AG09309 (cell line): ENCODE measurements around the gene NFATC1.
A peak's percentile ranks its signal among the peaks of the same experiment; 100 is the strongest.

Experiments
- DNase-seq: peaks from one replicate; pipeline ENCODE4 v3.0.0-alpha.2; 2010; ENCODE audit warnings: low read depth
- H3K4me3 ChIP-seq: 2 replicates; pipeline ENCODE4 v1.5.1; 2011; ENCODE audit warnings: mild to moderate bottlenecking, low read depth, low read length, moderate library complexity; ENCODE audit not compliant: control insufficient read depth
- TF ChIP-seq, protein P1 (sequence below): IDR thresholded peaks from 2 replicates; pipeline ENCODE4 v1.5.1; 2011; ENCODE audit warnings: mild to moderate bottlenecking, low read depth, low read length, inconsistent platforms; ENCODE audit not compliant: insufficient read depth, control insufficient read depth; ENCODE audit errors: missing control alignments

Gene NFATC1

DNA sequence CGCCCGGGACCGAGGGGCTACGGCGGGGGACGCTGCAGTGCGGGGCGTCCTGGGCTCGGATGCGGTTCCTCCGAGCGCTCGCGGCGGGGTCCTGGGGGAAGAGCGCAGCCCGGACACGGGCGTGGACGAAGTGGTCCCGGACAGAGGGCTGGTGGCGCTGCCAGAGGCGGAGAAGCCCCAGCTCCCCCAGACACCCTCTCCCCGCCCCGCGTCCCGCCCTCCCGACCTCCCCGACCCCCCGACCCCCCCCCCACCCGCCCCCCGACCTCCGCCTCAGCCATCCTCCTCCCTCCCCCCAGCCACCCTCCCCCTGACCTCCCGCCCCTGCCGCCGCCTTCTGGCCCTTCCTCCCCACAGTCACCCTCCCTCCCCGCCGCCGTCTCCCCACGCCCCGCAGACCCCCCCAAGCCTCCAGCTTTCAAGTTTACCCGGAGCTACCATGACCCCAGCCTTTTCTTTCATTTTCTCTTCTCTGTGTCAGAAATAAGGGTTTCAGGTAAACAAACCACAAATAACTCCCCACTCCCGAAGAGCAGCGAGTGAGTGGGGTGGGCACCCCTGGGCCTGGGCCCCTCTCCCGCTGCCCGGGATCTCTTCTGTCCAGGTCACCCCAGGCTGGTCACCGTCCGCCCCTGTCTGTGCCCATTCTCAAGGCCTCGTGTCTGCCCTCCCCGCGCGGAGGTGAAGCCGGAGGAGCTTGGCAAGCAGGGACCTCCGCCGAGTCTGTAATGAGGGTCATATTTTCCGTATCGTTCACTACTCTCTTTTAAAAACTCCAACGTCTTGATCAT lies 5.1 kb downstream of the NFATC1 start:
- no peak for DNase-seq
- H3K4me3 ChIP-seq, result peak overlapping the region; percentile 45
- TF ChIP-seq, protein P1, sequence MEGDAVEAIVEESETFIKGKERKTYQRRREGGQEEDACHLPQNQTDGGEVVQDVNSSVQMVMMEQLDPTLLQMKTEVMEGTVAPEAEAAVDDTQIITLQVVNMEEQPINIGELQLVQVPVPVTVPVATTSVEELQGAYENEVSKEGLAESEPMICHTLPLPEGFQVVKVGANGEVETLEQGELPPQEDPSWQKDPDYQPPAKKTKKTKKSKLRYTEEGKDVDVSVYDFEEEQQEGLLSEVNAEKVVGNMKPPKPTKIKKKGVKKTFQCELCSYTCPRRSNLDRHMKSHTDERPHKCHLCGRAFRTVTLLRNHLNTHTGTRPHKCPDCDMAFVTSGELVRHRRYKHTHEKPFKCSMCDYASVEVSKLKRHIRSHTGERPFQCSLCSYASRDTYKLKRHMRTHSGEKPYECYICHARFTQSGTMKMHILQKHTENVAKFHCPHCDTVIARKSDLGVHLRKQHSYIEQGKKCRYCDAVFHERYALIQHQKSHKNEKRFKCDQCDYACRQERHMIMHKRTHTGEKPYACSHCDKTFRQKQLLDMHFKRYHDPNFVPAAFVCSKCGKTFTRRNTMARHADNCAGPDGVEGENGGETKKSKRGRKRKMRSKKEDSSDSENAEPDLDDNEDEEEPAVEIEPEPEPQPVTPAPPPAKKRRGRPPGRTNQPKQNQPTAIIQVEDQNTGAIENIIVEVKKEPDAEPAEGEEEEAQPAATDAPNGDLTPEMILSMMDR, result no peak

DNA sequence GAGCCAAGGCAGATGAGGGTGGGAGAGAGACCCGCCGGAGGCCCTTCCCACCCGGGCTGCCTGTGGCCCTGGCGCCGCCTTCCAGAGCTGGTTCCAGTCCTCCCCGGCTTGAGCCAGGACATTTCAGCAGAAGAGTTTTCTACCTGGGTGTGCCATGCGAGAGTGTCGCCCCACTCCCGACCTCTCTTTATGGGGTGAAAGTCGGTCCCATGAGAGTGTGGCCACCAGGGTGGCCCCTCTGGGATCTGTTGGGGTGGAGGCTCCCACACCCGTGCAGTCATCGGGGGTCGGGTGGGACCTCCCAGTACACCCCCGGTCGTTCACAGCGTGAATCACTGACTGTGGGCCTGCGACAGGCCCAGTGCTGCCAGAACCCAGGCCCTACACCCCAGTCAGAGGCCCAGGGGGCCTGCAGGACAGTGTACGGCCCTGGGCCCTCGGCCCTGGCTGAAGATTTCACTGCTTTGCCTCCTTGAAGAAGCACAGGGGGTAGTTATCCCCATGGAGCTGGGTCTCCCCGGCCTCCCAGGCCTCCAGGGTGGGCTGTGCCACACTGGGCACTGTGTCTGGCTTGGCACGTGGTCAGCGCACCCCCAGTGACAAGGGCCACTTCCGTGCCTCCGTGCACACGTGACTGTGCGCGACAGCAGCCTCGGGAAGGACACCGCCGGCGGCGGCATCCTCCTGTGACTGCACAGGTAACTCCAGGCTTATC lies 5.9 kb downstream of the NFATC1 start:
- TF ChIP-seq, protein P1, result no peak
- no peak overlapping the region for H3K4me3 ChIP-seq

DNA sequence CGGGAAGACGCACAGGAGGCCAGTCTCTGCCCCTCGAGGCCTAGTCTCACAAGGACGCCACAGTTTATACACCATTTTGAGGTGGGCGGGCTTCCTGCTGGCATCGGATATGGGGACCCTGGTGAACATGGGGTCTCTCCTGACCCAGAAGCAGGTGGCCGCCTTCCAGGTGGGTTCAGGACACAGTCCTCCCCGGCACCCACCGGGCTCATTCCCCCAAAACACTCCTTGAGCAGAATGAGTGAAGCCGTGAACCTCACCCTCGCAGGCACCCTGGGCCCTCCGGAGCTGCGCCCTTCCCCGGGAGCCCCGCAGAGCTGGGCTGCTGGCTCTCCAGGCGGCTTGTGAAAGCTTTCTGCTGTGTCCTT lies 6.5 kb downstream of the NFATC1 start:
- TF ChIP-seq, protein P1, result no peak
- no peak for DNase-seq
- H3K4me3 ChIP-seq, result no peak overlapping the region

More for the DNA sequence above, 5.9 kb downstream of the NFATC1 start:
- DNase-seq, result no peak

DNA sequence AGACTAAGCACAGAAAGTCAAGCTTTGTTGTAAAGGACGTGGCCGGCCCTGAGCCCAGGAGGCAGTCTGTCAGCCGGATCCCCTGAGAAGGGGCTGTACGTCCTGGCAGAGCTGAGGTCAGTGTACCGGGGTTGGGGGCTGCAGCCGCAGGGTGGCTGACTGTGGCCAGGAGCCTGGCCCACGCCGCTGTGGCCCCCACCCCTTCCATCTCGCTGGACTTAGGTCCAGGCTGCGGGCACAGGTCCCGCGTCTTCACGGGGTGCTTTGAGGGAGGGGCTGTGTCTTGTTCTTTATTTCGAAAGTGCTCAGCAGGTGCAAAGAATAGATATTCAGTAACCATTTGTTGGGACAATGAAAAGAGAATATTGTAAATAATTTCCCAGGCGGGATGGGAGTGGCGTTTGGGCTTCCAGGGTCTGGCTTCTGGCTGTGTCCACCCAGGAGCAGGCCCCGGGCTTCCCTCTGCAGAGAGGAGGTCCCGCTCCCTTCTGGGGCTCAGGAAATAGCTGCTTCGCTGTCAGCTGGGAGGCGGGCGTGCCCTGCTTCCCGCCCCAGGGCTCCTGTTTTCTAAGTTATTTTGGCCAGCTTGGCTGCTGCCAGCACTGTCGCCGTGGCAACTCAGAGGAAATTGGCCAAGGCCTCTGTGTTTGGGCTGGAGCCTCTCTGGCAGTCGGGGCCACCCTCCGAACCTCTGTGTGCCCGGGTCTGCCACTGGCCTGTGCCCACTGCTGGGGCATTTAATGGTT lies 7.4 kb downstream of the NFATC1 start:
- TF ChIP-seq, protein P1, result no peak
- DNase-seq, result no peak
- H3K4me3 ChIP-seq, result no peak overlapping the region

DNA sequence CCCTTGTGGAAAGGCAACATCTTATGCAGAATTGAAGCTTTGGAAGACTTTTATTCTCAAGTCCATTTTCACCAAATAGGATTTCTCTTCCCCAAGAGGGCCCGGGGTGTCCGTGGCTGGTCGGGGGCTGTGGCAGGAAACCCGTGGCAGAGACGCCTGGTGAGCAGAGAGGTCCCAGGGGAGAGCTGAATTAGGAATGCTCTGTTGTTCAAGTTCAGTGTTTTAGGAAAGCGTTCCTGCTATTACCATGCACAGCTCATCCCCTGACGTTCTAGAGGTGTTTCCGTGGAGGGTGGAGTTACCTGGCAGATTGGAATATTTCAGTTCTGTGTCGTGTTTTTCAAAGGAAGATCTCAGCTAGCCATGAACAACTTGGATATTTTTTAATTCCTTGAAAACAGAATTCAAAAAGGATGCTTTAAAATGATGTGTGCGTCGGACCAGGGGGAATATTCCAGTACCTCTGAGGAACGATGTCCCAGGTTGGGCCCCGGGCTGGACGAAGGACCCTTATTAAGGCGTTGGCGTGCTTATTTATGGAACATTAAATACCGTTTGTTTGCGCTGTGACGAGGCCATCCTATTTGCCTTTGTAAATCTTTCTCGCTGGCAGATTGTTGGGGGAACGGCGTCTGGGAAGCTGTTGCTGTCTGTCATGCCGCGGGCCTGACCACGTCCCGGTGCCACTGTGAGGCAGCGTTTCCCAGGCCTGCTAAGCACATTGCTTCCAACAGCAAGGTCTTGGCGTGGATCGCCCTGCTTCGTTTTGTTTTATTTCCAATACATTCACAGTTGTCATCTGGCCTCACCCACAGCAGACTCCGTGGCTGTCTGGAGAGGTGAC lies 8.2 kb downstream of the NFATC1 start:
- H3K4me3 ChIP-seq, result no peak overlapping the region
- no peak for DNase-seq
- TF ChIP-seq, protein P1, result no peak

DNA sequence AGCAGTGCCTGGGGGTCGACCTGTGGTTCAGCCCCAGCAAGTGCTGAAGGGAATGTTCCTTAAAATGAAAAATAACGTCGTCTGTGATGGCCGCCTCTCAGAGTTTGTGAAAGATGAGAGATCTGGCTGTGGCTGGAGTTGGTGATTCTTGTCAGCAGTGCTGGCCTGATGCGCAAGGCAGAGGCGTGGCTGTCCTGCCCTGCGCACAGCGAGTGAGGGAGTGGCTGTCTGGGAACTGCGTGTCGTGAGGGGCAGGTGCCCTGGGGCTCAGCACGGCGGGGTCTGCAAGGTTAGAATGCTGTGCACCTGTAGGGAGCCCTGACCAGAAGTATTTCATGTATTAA lies 8.8 kb downstream of the NFATC1 start:
- TF ChIP-seq, protein P1, result no peak
- DNase-seq, result no peak
- no peak overlapping the region for H3K4me3 ChIP-seq
